Caco-2 (cell line): ENCODE results near the gene CPLANE2. TPM values are rescaled to one million over a fixed set of nuclear protein-coding genes. Genes with fewer than 3 reads are reported as not detected.

Source experiments
- BruUV-seq: library from RNA; stranded (reverse); fragments of 400-500 nt; replicated peaks from 2 replicates; lab custom pipeline; 2021; lab: Mats Ljungman, UMichigan
- CTCF ChIA-PET: fragments of 300-600 bp; sonication (Branson Sonifier 250); formaldehyde crosslinking; loops from one replicate; lab custom pipeline; 2022; ENCODE audit warnings: antibody characterized with exemption; lab: Charles Lee
- POLR2A ChIA-PET: fragments of 300-600 bp; sonication (Branson Sonifier 250); formaldehyde crosslinking; loops from one replicate; lab custom pipeline; 2022; ENCODE audit warnings: antibody characterized with exemption; lab: Charles Lee
- DNase-seq, 2 experiments: peaks; one replicate each; pipeline versions ENCODE4 v3.0.0 to v3.0.0-alpha.2; 2020 to 2022
- H3K27me3 ChIP-seq: replicated peaks from 2 replicates; pipeline ENCODE4 v1.6.0; 2011; ENCODE audit warnings: low read length; ENCODE audit not compliant: control insufficient read depth, insufficient read depth
- H3K36me3 ChIP-seq: 2 replicates; pipeline ENCODE4 v1.5.1; 2011; ENCODE audit warnings: low read length; ENCODE audit not compliant: control insufficient read depth, insufficient read depth
- H3K4me1 ChIP-seq: fragments of 250-450 bp; sonication (Bioruptor Pico); 2 replicates; pipeline ENCODE4 v1.5.1; 2020; ENCODE audit warnings: mild to moderate bottlenecking
- H3K4me3 ChIP-seq: 2 replicates; pipeline ENCODE4 v1.5.1; 2011; ENCODE audit warnings: low read depth, mild to moderate bottlenecking, control low read depth, low read length
- H3K9me3 ChIP-seq: fragments of 250-450 bp; sonication (Bioruptor Pico); 2 replicates; pipeline ENCODE4 v1.5.1; 2020; ENCODE audit warnings: mild to moderate bottlenecking, moderate library complexity
- H3K27ac Mint-ChIP-seq: one replicate; pipeline ENCODE4 v1.8.0; 2022; ENCODE audit warnings: mixed read lengths; ENCODE audit not compliant: unreplicated experiment
- H3K27me3 Mint-ChIP-seq: one replicate; pipeline ENCODE4 v1.8.0; 2022; ENCODE audit warnings: mixed read lengths; ENCODE audit not compliant: insufficient read depth, unreplicated experiment
- H3K36me3 Mint-ChIP-seq: one replicate; pipeline ENCODE4 v1.8.0; 2022; ENCODE audit warnings: mild to moderate bottlenecking, mixed read lengths; ENCODE audit not compliant: insufficient read depth, unreplicated experiment
- H3K4me1 Mint-ChIP-seq: one replicate; pipeline ENCODE4 v1.8.0; 2022; ENCODE audit warnings: low read depth, mixed read lengths; ENCODE audit not compliant: unreplicated experiment
- H3K4me3 Mint-ChIP-seq: one replicate; pipeline ENCODE4 v1.8.0; 2022; ENCODE audit warnings: mild to moderate bottlenecking, moderate library complexity, mixed read lengths; ENCODE audit not compliant: unreplicated experiment
- H3K9me3 Mint-ChIP-seq: one replicate; pipeline ENCODE4 v1.8.0; 2022; ENCODE audit warnings: mixed read lengths; ENCODE audit not compliant: unreplicated experiment
- intact Hi-C: fragments of 100-400 bp; cut with micrococcal nuclease; formaldehyde crosslinking; loops from one replicate; pipeline ENCODE4 v1.10.0; 2022; ENCODE audit not compliant: unreplicated experiment
- total RNA-seq: library from RNA; stranded (reverse); gene quantifications from 2 replicates; pipeline ENCODE4 v1.2.3, GENCODE V29; 2022
- TF ChIP-seq, protein P1 (sequence below), 2 experiments: fragments of 200-600 bp in 1 of 2; IDR thresholded peaks; 1 replicate in 1 of 2; 2 replicates in 1 of 2; pipeline versions ENCODE4 v1.5.1 to v1.8.0; 2011 to 2022; ENCODE audit warnings: antibody characterized with exemption in 1 of 2, control low read depth in 1 of 2, inconsistent platforms in 1 of 2, low read depth in 1 of 2, low read length in 1 of 2, mild to moderate bottlenecking in 1 of 2, moderate library complexity in 1 of 2; ENCODE audit not compliant: insufficient read depth in 1 of 2, severe bottlenecking in 1 of 2, unreplicated experiment in 1 of 2

Gene CPLANE2
- total RNA-seq, 1 experiment from 2014 or later, result 4.2 TPM

DNA sequence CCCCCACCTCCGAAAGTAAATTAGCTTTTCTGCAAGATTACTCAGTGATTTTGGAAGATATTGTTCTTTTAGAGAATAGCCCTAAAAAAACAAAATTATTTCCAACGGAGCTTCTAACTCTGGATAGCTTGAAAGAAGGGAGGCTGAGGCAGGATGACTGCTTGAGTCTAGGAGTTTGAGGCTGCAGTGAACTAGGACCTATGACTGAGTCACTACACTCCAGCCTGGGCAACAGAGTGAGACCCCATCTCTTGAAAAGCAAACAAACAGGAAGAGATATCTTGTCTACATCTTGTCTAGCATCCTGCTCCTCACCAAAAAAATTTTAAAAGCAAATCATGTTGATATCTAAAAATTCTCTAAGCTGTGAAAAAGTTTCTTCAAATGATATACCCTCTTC, 42.2 kb upstream of the CPLANE2 start:
- Mint-ChIP-seq H3K27ac (no peak overlapping the region), H3K4me3 (no peak overlapping the region), H3K4me1 (no peaks in the 10 kb centered on the region), H3K27me3 (no peaks in the 10 kb centered on the region), H3K9me3 (no peaks in the 10 kb centered on the region), H3K36me3 (peaks cover 13% of the 10 kb centered on the region)
- Histone ChIP-seq H3K4me1 (no peaks in the 10 kb centered on the region), H3K36me3 (no peaks in the 10 kb centered on the region), H3K4me3 (no peak overlapping the region), H3K9me3 (no peaks in the 10 kb centered on the region), H3K27me3 (no peaks in the 10 kb centered on the region)
- DNase-seq, result no peak
- intact Hi-C loops, result no loop called here
- ChIA-PET POLR2A (no interaction called here), CTCF (no interaction called here)
- TF ChIP-seq, protein P1, sequence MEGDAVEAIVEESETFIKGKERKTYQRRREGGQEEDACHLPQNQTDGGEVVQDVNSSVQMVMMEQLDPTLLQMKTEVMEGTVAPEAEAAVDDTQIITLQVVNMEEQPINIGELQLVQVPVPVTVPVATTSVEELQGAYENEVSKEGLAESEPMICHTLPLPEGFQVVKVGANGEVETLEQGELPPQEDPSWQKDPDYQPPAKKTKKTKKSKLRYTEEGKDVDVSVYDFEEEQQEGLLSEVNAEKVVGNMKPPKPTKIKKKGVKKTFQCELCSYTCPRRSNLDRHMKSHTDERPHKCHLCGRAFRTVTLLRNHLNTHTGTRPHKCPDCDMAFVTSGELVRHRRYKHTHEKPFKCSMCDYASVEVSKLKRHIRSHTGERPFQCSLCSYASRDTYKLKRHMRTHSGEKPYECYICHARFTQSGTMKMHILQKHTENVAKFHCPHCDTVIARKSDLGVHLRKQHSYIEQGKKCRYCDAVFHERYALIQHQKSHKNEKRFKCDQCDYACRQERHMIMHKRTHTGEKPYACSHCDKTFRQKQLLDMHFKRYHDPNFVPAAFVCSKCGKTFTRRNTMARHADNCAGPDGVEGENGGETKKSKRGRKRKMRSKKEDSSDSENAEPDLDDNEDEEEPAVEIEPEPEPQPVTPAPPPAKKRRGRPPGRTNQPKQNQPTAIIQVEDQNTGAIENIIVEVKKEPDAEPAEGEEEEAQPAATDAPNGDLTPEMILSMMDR (IDR thresholded peaks at IDR 0.05; ENCODE audit: insufficient read depth in 1 of 2, low read depth in 1 of 2, low read length in 1 of 2, severe bottlenecking in 1 of 2, unreplicated experiment in 1 of 2), result no peak
- BruUV-seq, result no TSS peak

GRCh38 chr1:16276302-16277030, 39.5 kb upstream of the CPLANE2 start:
- intact Hi-C loops, result no loop called here
- H3K4me1 Mint-ChIP-seq, result no peaks in the 10 kb centered on the region
- CTCF ChIA-PET, result no interaction called here
- no peaks in the 10 kb centered on the region for H3K36me3 ChIP-seq
- BruUV-seq, result no TSS peak
- no peak overlapping the region for H3K4me3 ChIP-seq
- H3K36me3 Mint-ChIP-seq, result peaks cover 10% of the 10 kb centered on the region
- no peak overlapping the region for H3K27ac Mint-ChIP-seq
- H3K4me3 Mint-ChIP-seq, result no peak overlapping the region
- no peak for DNase-seq
- no peaks in the 10 kb centered on the region for H3K4me1 ChIP-seq
- no peaks in the 10 kb centered on the region for H3K9me3 Mint-ChIP-seq
- POLR2A ChIA-PET, result no interaction called here
- TF ChIP-seq, protein P1 (IDR thresholded peaks at IDR 0.05; ENCODE audit: insufficient read depth in 1 of 2, low read depth in 1 of 2, low read length in 1 of 2, severe bottlenecking in 1 of 2, unreplicated experiment in 1 of 2), result no peak
- no peaks in the 10 kb centered on the region for H3K27me3 Mint-ChIP-seq
- H3K9me3 ChIP-seq, result no peaks in the 10 kb centered on the region
- no peaks in the 10 kb centered on the region for H3K27me3 ChIP-seq

DNA sequence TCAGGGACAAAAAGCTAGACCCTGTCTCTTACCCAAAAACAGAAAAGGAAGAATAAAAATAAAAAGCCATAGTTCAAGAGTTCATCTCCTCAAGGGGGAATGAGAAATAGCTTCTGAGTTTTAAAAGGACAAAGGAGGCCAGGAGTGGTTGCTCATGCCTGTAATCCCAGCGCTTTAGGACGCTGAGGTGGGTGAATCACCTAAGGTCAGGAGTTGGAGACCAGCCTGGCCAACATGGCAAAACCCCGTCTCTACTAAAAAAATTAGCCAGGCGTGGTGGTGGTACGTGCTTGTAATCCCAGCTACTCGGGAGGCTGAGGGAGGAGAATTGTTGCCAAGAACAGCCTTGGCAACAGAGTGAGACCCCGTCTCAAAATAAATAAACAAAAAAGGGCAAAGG, 38.6 kb upstream of the CPLANE2 start:
- no peaks in the 10 kb centered on the region for H3K36me3 ChIP-seq
- no TSS peak for BruUV-seq
- ChIA-PET CTCF (no interaction called here), POLR2A (no interaction called here)
- H3K36me3 Mint-ChIP-seq, result peaks cover 10% of the 10 kb centered on the region
- no peak overlapping the region for H3K4me3 ChIP-seq
- DNase-seq, result no peak
- H3K9me3 ChIP-seq, result no peaks in the 10 kb centered on the region
- H3K4me3 Mint-ChIP-seq, result no peak overlapping the region
- no peaks in the 10 kb centered on the region for H3K27me3 Mint-ChIP-seq
- intact Hi-C loops, result no loop called here
- TF ChIP-seq, protein P1 (IDR thresholded peaks at IDR 0.05; ENCODE audit: insufficient read depth in 1 of 2, low read depth in 1 of 2, low read length in 1 of 2, severe bottlenecking in 1 of 2, unreplicated experiment in 1 of 2), result no peak
- H3K4me1 Mint-ChIP-seq, result no peaks in the 10 kb centered on the region
- no peak overlapping the region for H3K27ac Mint-ChIP-seq
- H3K4me1 ChIP-seq, result no peaks in the 10 kb centered on the region
- H3K27me3 ChIP-seq, result no peaks in the 10 kb centered on the region
- H3K9me3 Mint-ChIP-seq, result no peaks in the 10 kb centered on the region
